ENCODE measurements around the gene SCN2A. TPM values are rescaled to one million over a fixed set of nuclear protein-coding genes. Genes with fewer than 3 reads are reported as not detected.

The SCN2A gene
- total and polyA plus RNA-seq, 2 of the 4 experiments (the other 2 are of a cell fraction) = 0.24 to 0.54 TPM

DNA sequence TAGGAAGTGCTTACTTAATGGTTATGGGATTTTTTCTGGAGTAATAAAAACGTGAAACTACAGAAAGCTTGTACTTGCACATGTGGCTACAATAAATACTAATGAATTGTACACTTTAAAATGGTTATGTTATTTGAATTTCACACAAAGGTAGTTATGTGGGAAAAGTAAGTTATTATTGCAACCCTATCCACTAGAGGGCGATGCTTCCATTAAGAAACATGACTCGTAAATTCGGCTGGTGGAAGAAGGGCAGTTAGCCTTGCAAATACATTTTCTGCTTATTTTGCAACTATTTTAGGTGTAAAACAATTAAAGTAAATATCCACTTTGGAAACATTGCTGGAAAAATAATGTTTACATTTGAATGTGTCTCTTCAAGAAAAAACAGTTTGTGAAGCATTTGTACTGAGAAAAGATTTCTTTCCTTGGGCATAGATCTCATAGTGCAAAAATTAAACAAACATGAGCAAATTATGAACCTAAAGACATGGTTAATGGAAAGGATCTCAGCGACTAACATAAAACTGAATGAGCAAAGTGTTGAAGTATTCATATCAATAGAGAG lies 162.2 kb downstream of the SCN2A start:
- ATAC-seq (ENCODE audit: low read depth) = peak; percentile 59
- Histone ChIP-seq H3K4me2 (ENCODE audit: low read depth, low read length) (no peak overlapping the region), H3K27me3 (ENCODE audit: control insufficient read depth, insufficient read depth, low read length) (no peaks in the 10 kb centered on the region), H3K4ac (ENCODE audit: low read depth, low read length) (no peak overlapping the region), H4K8ac (ENCODE audit: low read depth in 2 of 2, low read length in 2 of 2) (no peak overlapping the region), H3K56ac (ENCODE audit: extremely low read depth, insufficient read depth, low read length) (no peak overlapping the region), H2AK5ac (ENCODE audit: low read depth, low read length) (no peak overlapping the region), H2BK5ac (ENCODE audit: low read depth, low read length, poor library complexity, severe bottlenecking) (no peak overlapping the region), H3K18ac (ENCODE audit: low read depth, low read length) (no peak overlapping the region), H3K9me1 (ENCODE audit: insufficient read depth, low read length) (no peaks in the 10 kb centered on the region), H3K23ac (ENCODE audit: low read depth, low read length) (no peak overlapping the region), H2BK20ac (ENCODE audit: low read depth, low read length) (no peak overlapping the region), H3K14ac (replicated peaks; ENCODE audit: low read depth, low read length) (no peak overlapping the region), H3K9ac (ENCODE audit: low read depth, low read length) (no peak overlapping the region), H2BK120ac (ENCODE audit: low read depth, low read length) (no peak overlapping the region), H3K27ac (ENCODE audit: insufficient read depth, low read length) (no peak overlapping the region), H4K91ac (ENCODE audit: insufficient read depth, low read depth, low read length) (no peak overlapping the region), H3K36me3 (ENCODE audit: control insufficient read depth, insufficient read depth, low read length) (no peaks in the 10 kb centered on the region), H3K79me1 (ENCODE audit: low read depth in 1 of 2, low read length in 2 of 2) (no peaks in the 10 kb centered on the region), H2AFZ (replicated peaks; ENCODE audit: low read length, poor library complexity) (no peak overlapping the region), H3K4me1 (ENCODE audit: control insufficient read depth, insufficient read depth, low read length) (no peaks in the 10 kb centered on the region), H4K20me1 (ENCODE audit: insufficient read depth, low read length) (no peaks in the 10 kb centered on the region), H3K4me3 (ENCODE audit: insufficient read depth, low read depth, low read length) (no peak overlapping the region), H2AK9ac (replicated peaks; ENCODE audit: low read depth, low read length, poor library complexity) (no peak overlapping the region), H2BK15ac (ENCODE audit: low read depth, low read length) (no peak overlapping the region), H3K9me3 (ENCODE audit: control insufficient read depth, insufficient read depth, low read length) (no peaks in the 10 kb centered on the region), H4K5ac (ENCODE audit: low read depth, low read length) (no peak overlapping the region)
- DNase-seq = peak; percentile 79
- WGBS, 2 experiments (ENCODE audit: extremely low coverage in 2 of 2, insufficient read length in 1 of 2) = no CpG with 5 or more reads among the region's 5 CpGs
- ChIA-PET POLR2A (ENCODE audit: unreplicated experiment) (no interaction called here), CTCF (interaction anchor here (0.6 to 1.2 kb wide), 2 partner anchors 36 to 68 kb away, joined by 3 read pairs; partner anchors contain the start of gene CSRNP3)
- intact Hi-C loops (cut with micrococcal nuclease) (loop anchor here (1.0 to 5.0 kb wide), 3 partner anchors 297 to 473 kb away; no protein-coding TSS in a partner anchor), in situ Hi-C loops (cut with MboI; ENCODE audit: low sequenced_read_pairs) (loop anchor here (5.0 kb wide), 1 partner anchor 476 kb away; no protein-coding TSS in a partner anchor), dilution Hi-C loops (cut with HindIII; ENCODE audit: low sequenced_read_pairs, unreplicated experiment) (no loop called here)
- no peak for TF ChIP-seq BHLHE40 (IDR thresholded peaks at IDR 0.05; ENCODE audit: low read depth, low read length)
- TF ChIP-seq MAFK (IDR thresholded peaks at IDR 0.05; ENCODE audit: low read depth, low read length) = peak; percentile 42
- peak; percentile 70 for TF ChIP-seq RAD21 (IDR thresholded peaks at IDR 0.05; ENCODE audit: low read length)
- no peak for TF ChIP-seq MAZ (IDR thresholded peaks at IDR 0.05; ENCODE audit: borderline replicate concordance, low read depth, low read length)
- TF ChIP-seq, protein P1, sequence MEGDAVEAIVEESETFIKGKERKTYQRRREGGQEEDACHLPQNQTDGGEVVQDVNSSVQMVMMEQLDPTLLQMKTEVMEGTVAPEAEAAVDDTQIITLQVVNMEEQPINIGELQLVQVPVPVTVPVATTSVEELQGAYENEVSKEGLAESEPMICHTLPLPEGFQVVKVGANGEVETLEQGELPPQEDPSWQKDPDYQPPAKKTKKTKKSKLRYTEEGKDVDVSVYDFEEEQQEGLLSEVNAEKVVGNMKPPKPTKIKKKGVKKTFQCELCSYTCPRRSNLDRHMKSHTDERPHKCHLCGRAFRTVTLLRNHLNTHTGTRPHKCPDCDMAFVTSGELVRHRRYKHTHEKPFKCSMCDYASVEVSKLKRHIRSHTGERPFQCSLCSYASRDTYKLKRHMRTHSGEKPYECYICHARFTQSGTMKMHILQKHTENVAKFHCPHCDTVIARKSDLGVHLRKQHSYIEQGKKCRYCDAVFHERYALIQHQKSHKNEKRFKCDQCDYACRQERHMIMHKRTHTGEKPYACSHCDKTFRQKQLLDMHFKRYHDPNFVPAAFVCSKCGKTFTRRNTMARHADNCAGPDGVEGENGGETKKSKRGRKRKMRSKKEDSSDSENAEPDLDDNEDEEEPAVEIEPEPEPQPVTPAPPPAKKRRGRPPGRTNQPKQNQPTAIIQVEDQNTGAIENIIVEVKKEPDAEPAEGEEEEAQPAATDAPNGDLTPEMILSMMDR (conservative IDR thresholded peaks at IDR 0.05; ENCODE audit: low read depth, low read length) = peak; percentile 75
- TF ChIP-seq NFE2L2 (IDR thresholded peaks at IDR 0.05; ENCODE audit: low read depth, low read length) = no peak
- no peak for TF ChIP-seq FOS (IDR thresholded peaks at IDR 0.05; ENCODE audit: low read depth, low read length)
- TF ChIP-seq CEBPB (IDR thresholded peaks at IDR 0.05; ENCODE audit: low read depth, low read length) = no peak
- TF ChIP-seq CHD1 (IDR thresholded peaks at IDR 0.05; ENCODE audit: low read depth, low read length) = no peak
- peak; percentile 66 for TF ChIP-seq SMC3 (IDR thresholded peaks at IDR 0.05; ENCODE audit: low read depth, low read length)
- TF ChIP-seq, protein P2, sequence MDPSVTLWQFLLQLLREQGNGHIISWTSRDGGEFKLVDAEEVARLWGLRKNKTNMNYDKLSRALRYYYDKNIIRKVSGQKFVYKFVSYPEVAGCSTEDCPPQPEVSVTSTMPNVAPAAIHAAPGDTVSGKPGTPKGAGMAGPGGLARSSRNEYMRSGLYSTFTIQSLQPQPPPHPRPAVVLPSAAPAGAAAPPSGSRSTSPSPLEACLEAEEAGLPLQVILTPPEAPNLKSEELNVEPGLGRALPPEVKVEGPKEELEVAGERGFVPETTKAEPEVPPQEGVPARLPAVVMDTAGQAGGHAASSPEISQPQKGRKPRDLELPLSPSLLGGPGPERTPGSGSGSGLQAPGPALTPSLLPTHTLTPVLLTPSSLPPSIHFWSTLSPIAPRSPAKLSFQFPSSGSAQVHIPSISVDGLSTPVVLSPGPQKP (IDR thresholded peaks at IDR 0.05; ENCODE audit: borderline replicate concordance, low read depth, low read length) = no peak
- TF ChIP-seq MXI1 (IDR thresholded peaks at IDR 0.05; ENCODE audit: borderline replicate concordance, low read depth, low read length) = no peak
- BruUV-seq (replicated peaks) = no TSS peak
